HCT116 (cell line): Measurements from ENCODE around the gene MUC13. TPM values are rescaled to one million over a fixed set of nuclear protein-coding genes. Genes with fewer than 3 reads are reported as not detected.

ENCODE experiments used
- ATAC-seq: fragments of 200-7000 bp; cut with Tn5 transposase; 2 replicates; pipeline ENCODE4 v1.9.1; 2020; ENCODE audit warnings: mild to moderate bottlenecking, moderate library complexity
- BruUV-seq: library from RNA; stranded (reverse); fragments of 400-500 nt; replicated peaks from 2 replicates; lab custom pipeline; 2021; lab: Mats Ljungman, UMichigan
- CTCF ChIA-PET: fragments of 300-600 bp; sonication (Branson Sonifier 250); formaldehyde crosslinking; loops from one replicate; lab custom pipeline; 2021; ENCODE audit warnings: antibody characterized with exemption; lab: Charles Lee
- POLR2A ChIA-PET: fragments of 300-600, 350-600 bp; sonication (Branson Sonifier 250); formaldehyde crosslinking; loops from one replicate; lab custom pipeline; 2021; ENCODE audit warnings: antibody characterized with exemption; lab: Charles Lee
- RAD21 ChIA-PET, 2 experiments: fragments of 300-600 bp; sonication (Branson Sonifier 250); formaldehyde crosslinking; loops; one replicate each; lab custom pipeline; 2023; ENCODE audit warnings: low total read pairs in 2 of 2; ENCODE audit not compliant: uncharacterized antibody in 2 of 2, unreplicated experiment in 2 of 2, low non-redundant PET in 1 of 2; lab: Charles Lee
- DNase-seq: peaks from one replicate; pipeline ENCODE4 v3.0.0-alpha.2; 2010; ENCODE audit warnings: low read depth, low spot score
- H2AFZ ChIP-seq: fragments of 200-600 bp; shearing (Covaris generic), sonication (generic); 2 replicates; pipeline ENCODE4 v1.6.1; 2017; ENCODE audit warnings: low read depth, mixed run types, mixed read lengths, antibody characterized with exemption, low read length; ENCODE audit not compliant: poor library complexity, severe bottlenecking
- H3K27ac ChIP-seq: 2 replicates; pipeline ENCODE4 v1.5.1; 2012; ENCODE audit warnings: low read depth, low read length
- H3K27me3 ChIP-seq: fragments of 200-600 bp; sonication (generic); 2 replicates; pipeline ENCODE4 v1.6.1; 2016; ENCODE audit warnings: mixed run types, low read length, mixed read lengths; ENCODE audit not compliant: insufficient read depth
- H3K36me3 ChIP-seq, 2 experiments: fragments of 200-500 bp in 1 of 2; fragments of 200-600 bp in 1 of 2; sonication (Bioruptor generic) in 1 of 2; sonication (generic) in 1 of 2; 2 replicates each; pipeline versions ENCODE4 v1.5.1 to v1.6.1; 2014 to 2016; ENCODE audit warnings: low read length in 2 of 2, inconsistent platforms in 1 of 2, mixed read lengths in 1 of 2, mixed run types in 1 of 2; ENCODE audit not compliant: insufficient read depth in 2 of 2, control insufficient read depth in 1 of 2
- H3K4me1 ChIP-seq, 2 experiments: fragments of 200-600 bp in 1 of 2; sonication (generic) in 1 of 2; 2 replicates each; pipeline versions ENCODE4 v1.5.1 to v1.6.1; 2012 to 2017; ENCODE audit warnings: low read length in 2 of 2, inconsistent platforms in 1 of 2, mild to moderate bottlenecking in 1 of 2, mixed read lengths in 1 of 2, mixed run types in 1 of 2, moderate library complexity in 1 of 2; ENCODE audit not compliant: insufficient read depth in 2 of 2, control insufficient read depth in 1 of 2
- H3K4me2 ChIP-seq: fragments of 200-600 bp; sonication (generic); 2 replicates; pipeline ENCODE4 v1.6.1; 2017; ENCODE audit warnings: mixed run types, low read length, mixed read lengths
- H3K4me3 ChIP-seq, 2 experiments: fragments of 200-600 bp in 1 of 2; sonication (generic) in 1 of 2; replicated peaks in 1 of 2; 2 replicates each; pipeline ENCODE4 v1.5.1; 2011 to 2016; ENCODE audit warnings: low read length in 2 of 2, control low read depth in 1 of 2, low read depth in 1 of 2, mild to moderate bottlenecking in 1 of 2, mixed read lengths in 1 of 2, mixed run types in 1 of 2
- H3K79me2 ChIP-seq: fragments of 200-600 bp; sonication (generic); 2 replicates; pipeline ENCODE4 v1.6.1; 2017; ENCODE audit warnings: mild to moderate bottlenecking, mixed run types, low read length, moderate library complexity, mixed read lengths; ENCODE audit not compliant: insufficient read depth
- H3K9ac ChIP-seq: fragments of 200-600 bp; sonication (generic); 2 replicates; pipeline ENCODE4 v1.6.1; 2016; ENCODE audit warnings: low read length, mixed read lengths
- H3K9me2 ChIP-seq: fragments of 200-600 bp; sonication (generic), shearing (Covaris generic); 2 replicates; pipeline ENCODE4 v1.6.1; 2017; ENCODE audit warnings: mixed run types, mild to moderate bottlenecking, moderate library complexity; ENCODE audit not compliant: insufficient read depth
- H3K9me3 ChIP-seq, 2 experiments: fragments of 200-500 bp in 1 of 2; fragments of 200-600 bp in 1 of 2; sonication (Bioruptor generic) in 1 of 2; sonication (generic) in 1 of 2; 2 replicates each; pipeline ENCODE4 v1.6.1; 2014 to 2017; ENCODE audit warnings: low read length in 2 of 2, mixed read lengths in 2 of 2, inconsistent platforms in 1 of 2, low read depth in 1 of 2, mild to moderate bottlenecking in 1 of 2, mixed run types in 1 of 2, moderate library complexity in 1 of 2; ENCODE audit not compliant: control insufficient read depth in 1 of 2, insufficient read depth in 1 of 2
- H4K20me1 ChIP-seq: fragments of 200-600 bp; sonication (generic), shearing (Covaris generic); 2 replicates; pipeline ENCODE4 v1.6.1; 2017; ENCODE audit warnings: mixed run types, mild to moderate bottlenecking, moderate library complexity; ENCODE audit not compliant: insufficient read depth
- CBX3 ChIP-seq: IDR thresholded peaks from 2 replicates; pipeline ENCODE4 v1.6.1; 2012; ENCODE audit warnings: low read depth
- CEBPB ChIP-seq: IDR thresholded peaks from 2 replicates; pipeline ENCODE4 v1.6.1; 2012; ENCODE audit warnings: low read depth
- CTCF ChIP-seq, 3 experiments: fragments of 200-600 bp in 1 of 3; sonication (generic) in 1 of 3; IDR thresholded peaks in 2 of 3; conservative IDR thresholded peaks in 1 of 3; 2 replicates each; pipeline ENCODE4 v1.5.1; 2012 to 2017; ENCODE audit warnings: low read depth in 2 of 3, low read length in 2 of 3, antibody characterized with exemption in 1 of 3, borderline replicate concordance in 1 of 3, control low read depth in 1 of 3, mild to moderate bottlenecking in 1 of 3, mixed read lengths in 1 of 3, mixed run types in 1 of 3, moderate library complexity in 1 of 3; ENCODE audit not compliant: insufficient read depth in 1 of 3
- EGR1 ChIP-seq: IDR thresholded peaks from 2 replicates; pipeline ENCODE4 v1.6.1; 2012; ENCODE audit warnings: low read depth
- ELF1 ChIP-seq: IDR thresholded peaks from 2 replicates; pipeline ENCODE4 v1.6.1; 2012; ENCODE audit warnings: low read depth, borderline replicate concordance
- EZH2 ChIP-seq: fragments of 200-600 bp; sonication (generic); IDR thresholded peaks from 2 replicates; pipeline ENCODE4 v1.6.1; 2017; ENCODE audit warnings: antibody characterized with exemption, mixed run types
- EZH2phosphoT487 ChIP-seq: fragments of 200-600 bp; IDR thresholded peaks from 2 replicates; pipeline ENCODE4 v1.6.1; 2018; ENCODE audit warnings: antibody characterized with exemption, borderline replicate concordance
- POLR2A ChIP-seq: IDR thresholded peaks from 2 replicates; pipeline ENCODE4 v1.7.0; 2011; ENCODE audit warnings: borderline replicate concordance; ENCODE audit not compliant: insufficient read depth, insufficient read length; ENCODE audit errors: extremely low read depth
- RAD21 ChIP-seq: IDR thresholded peaks from 2 replicates; pipeline ENCODE4 v1.6.1; 2012; ENCODE audit warnings: low read depth, mild to moderate bottlenecking
- REST ChIP-seq: IDR thresholded peaks from 2 replicates; pipeline ENCODE4 v1.6.1; 2012; ENCODE audit warnings: low read depth
- SP1 ChIP-seq: IDR thresholded peaks from 2 replicates; pipeline ENCODE4 v1.6.1; 2012; ENCODE audit warnings: low read depth
- ZBTB33 ChIP-seq: IDR thresholded peaks from 2 replicates; pipeline ENCODE4 v1.6.1; 2011; ENCODE audit warnings: mild to moderate bottlenecking, low read length, moderate library complexity; ENCODE audit not compliant: insufficient replicate concordance; ENCODE audit errors: extremely low read depth
- intact Hi-C: fragments of 100-400 bp; cut with micrococcal nuclease; formaldehyde crosslinking; loops from 2 replicates; pipeline ENCODE4 v1.10.0; 2022
- total RNA-seq: library from RNA; stranded (reverse); gene quantifications from one replicate; pipeline ENCODE4 v1.2.1, GENCODE V29; 2021; ENCODE audit not compliant: unreplicated experiment

The MUC13 gene
- total RNA-seq, 1 experiment from 2014 or later = 0.44 TPM

- no peak overlapping the region for H3K4me2 ChIP-seq
- TF ChIP-seq EZH2 (no peak), ZBTB33 (no peak), SP1 (no peak), EGR1 (no peak), EZH2phosphoT487 (no peak), CTCF (IDR thresholded peaks at IDR 0.05 in 2 of 3, conservative IDR thresholded peaks at IDR 0.05 in 1 of 3; ENCODE audit: borderline replicate concordance in 1 of 3, insufficient read depth in 1 of 3, low read depth in 2 of 3, low read length in 2 of 3) (no peak), ELF1 (no peak), POLR2A (no peak), CEBPB (no peak), REST (no peak), CBX3 (no peak), RAD21 (no peak)
- ChIA-PET POLR2A (no interaction called here), RAD21 (no interaction called here), CTCF (interaction anchor here (0.6 to 0.9 kb wide), 2 partner anchors 10 to 13 kb away, joined by 3 to 4 read pairs; no protein-coding TSS in a partner anchor)
- no peaks in the 10 kb centered on the region; the same call in 1 of the 2 replicates for H3K9me2 ChIP-seq
- peaks cover 0 to 4% of the 10 kb centered on the region in 2 experiments; a peak in 1 of 4 replicates for H3K4me1 ChIP-seq
- no peaks in the 10 kb centered on the region for H3K9me3 ChIP-seq
- H3K4me3 ChIP-seq = no peak overlapping the region
- H3K27me3 ChIP-seq = no peaks in the 10 kb centered on the region
- H3K27ac ChIP-seq = no peak overlapping the region
- DNase-seq = no peak
- BruUV-seq = no TSS peak
- H3K36me3 ChIP-seq = no peaks in the 10 kb centered on the region
- no peak for ATAC-seq
- H3K9ac ChIP-seq = no peak overlapping the region
- intact Hi-C loops = no loop called here
- H2AFZ ChIP-seq = no peak overlapping the region
- no peaks in the 10 kb centered on the region for H3K79me2 ChIP-seq
- no peaks in the 10 kb centered on the region for H4K20me1 ChIP-seq
Measured at GRCh38 chr3:124951511-124952281, 17.1 kb upstream of the MUC13 start.
